HG03565 (cell line): ENCODE data around the gene TMEM79.

Experiments used
- ATAC-seq: cut with Tn5 transposase; IDR thresholded peaks from one replicate; pipeline ENCODE4 v1.9.1; 2021; ENCODE audit warnings: mild to moderate bottlenecking, moderate library complexity; ENCODE audit not compliant: unreplicated experiment

TMEM79 gene

DNA sequence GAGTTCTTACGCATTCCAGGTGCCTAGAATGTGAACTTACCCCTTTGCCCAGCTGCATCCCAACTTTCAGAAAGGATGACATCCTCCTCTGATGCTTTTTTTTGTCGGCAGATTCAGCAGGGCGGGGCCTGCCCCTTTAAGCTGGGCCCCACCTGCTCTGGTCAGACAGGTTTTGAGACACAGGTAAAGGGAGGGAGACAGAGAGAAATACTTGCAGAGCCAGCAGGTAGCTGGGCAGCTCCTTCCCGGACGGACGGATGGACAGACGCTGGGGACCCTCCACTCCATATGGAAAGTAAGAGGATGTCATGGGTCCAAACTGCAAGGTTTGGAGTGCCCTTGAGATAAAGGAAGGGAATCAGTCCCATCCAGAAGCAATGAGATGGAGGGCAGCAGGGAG is at the start of gene TMEM79:
Gene TMEM79, plus strand, starts transcription at position 214 of the 400 bp plus-strand sequence. CDS start 902 bp downstream, outside the sequence.
- no peak for ATAC-seq

DNA sequence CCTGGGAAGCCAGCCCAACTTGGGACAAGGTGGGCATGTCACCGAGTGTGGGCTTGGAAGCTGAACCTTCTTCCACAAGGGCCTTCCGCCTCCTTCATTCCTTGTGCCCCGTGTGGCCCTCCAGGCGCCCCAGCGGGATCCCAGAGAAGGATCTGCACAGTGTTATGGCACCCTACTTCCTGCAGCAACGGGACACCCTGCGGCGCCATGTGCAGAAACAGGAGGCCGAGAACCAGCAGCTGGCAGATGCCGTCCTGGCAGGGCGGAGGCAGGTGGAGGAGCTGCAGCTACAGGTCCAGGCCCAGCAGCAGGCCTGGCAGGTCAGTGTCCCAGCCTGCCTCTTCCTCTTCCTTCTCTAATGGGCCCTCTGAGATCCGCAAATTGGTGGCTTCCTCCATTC is 48.0 kb upstream of the TMEM79 start:
- no peak for ATAC-seq

- ATAC-seq, result no peak
Observed at GRCh38 chr1:156238248-156238647, 45.9 kb upstream of the TMEM79 start.

GRCh38 chr1:156241311-156241811 is 42.8 kb upstream of the TMEM79 start:
- no peak for ATAC-seq

DNA sequence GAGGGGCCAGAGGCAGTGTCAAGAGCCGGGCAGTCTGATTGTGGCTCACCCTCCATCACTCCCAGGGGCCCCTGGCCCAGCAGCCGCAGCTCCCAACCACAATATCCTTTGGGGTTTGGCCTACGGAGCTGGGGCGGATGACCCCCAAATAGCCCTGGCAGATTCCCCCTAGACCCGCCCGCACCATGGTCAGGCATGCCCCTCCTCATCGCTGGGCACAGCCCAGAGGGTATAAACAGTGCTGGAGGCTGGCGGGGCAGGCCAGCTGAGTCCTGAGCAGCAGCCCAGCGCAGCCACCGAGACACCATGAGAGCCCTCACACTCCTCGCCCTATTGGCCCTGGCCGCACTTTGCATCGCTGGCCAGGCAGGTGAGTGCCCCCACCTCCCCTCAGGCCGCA is 42.2 kb upstream of the TMEM79 start, which contains the start of gene BGLAP:
Gene BGLAP, plus strand, starts transcription at position 259 of the 400 bp plus-strand sequence. Its CDS starts 48 bp downstream, at position 307.
- ATAC-seq, result no peak

- no peak for ATAC-seq
Observed at GRCh38 chr1:156242738-156243137, 41.4 kb upstream of the TMEM79 start.

- no peak for ATAC-seq
Observed at GRCh38 chr1:156244126-156244525, 40.0 kb upstream of the TMEM79 start.

- ATAC-seq, result no peak
Observed at GRCh38 chr1:156244712-156245111, 39.4 kb upstream of the TMEM79 start.

- ATAC-seq, result no peak
Observed at GRCh38 chr1:156245451-156246232, 38.5 kb upstream of the TMEM79 start.

DNA sequence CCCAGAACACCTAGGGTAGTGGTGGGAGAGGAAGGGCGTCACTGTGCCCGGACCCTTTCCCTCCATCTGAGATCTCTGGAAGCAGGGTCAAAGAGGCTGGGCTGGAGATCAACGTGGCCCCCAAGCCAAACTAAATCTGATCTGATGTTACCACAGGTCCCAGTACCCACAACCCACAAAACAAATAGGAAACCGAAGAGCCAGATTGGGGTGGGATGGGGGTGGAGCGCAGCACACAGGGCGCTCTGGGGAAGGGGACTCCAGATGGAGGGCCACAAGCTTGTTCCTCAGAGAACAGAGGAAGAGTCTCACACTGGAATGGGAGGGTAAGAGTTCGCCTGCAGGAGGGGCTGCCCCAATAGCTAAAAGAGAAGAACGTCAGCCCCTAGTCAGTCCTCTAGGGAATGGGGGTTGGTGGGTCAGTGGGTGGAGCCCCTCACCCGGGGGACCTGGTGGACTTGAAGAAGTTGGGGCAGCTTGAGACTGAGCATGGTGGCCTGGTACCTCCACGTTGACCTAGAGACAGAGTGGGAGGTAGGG is 37.8 kb upstream of the TMEM79 start:
- ATAC-seq, result no peak

DNA sequence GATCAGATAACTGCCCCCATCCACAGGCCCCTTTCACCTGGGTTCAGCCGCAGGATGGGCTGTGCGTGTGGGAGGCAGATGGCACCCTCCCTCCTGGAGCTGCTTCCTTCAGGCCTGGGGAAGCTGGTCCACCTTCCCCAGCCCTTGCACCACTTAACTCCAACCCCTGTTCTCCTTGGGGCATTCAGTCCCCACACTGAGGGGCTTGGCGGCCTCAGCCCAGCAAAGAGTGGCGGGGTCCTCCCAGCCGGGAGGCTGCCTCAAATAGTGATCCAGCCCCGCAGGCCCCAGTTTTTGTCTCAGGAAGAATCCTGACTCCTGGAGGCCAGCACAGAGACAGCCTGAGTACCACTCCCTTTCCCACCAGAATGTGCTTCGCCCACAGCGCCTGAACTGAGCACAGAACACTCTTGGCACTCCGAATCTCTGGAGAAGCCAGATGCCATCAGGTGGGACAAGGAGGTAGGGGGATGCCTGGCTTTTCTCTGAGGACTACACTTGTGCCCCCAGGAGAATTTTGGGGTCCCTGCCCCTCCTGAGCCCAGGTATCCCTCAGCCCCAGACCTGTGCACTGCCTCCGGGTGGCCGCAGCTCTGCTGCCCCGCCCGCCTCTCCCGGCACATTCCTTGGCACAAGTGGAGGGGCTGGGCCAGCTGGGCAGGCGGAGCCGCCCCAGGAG is 37.2 kb upstream of the TMEM79 start:
- ATAC-seq, result no peak

- ATAC-seq, result no peak
Observed at GRCh38 chr1:156247460-156248322, 36.4 kb upstream of the TMEM79 start, which contains the start of gene PAQR6. Gene PAQR6 (minus strand): TSS chr1:156248056. CDS start chr1:156246731, 1,325 bp downstream.

GRCh38 chr1:156248323-156248683 is 35.8 kb upstream of the TMEM79 start:
- ATAC-seq, result no peak

DNA sequence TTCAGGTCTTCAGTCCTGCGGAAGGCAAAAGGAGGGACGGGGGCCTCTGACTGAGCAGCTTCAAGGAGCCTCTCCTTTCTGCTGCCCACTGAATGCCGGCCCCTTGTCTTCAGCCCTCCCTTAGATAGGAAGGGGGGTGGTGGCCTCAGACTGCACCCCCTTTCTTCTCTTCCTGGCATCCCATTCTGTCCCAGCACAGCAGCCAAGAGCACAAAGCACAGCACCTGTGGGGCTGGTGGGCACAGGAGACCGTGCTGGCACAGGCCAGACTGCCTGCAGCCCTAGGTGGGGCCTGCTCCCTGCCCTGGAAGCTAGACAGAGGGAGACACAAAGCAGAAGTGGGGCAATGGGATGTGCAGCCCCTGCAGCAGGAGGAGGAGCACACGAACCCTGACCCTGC is 34.5 kb upstream of the TMEM79 start:
- ATAC-seq, result no peak

GRCh38 chr1:156251527-156251926 is 32.6 kb upstream of the TMEM79 start:
- no peak for ATAC-seq

DNA sequence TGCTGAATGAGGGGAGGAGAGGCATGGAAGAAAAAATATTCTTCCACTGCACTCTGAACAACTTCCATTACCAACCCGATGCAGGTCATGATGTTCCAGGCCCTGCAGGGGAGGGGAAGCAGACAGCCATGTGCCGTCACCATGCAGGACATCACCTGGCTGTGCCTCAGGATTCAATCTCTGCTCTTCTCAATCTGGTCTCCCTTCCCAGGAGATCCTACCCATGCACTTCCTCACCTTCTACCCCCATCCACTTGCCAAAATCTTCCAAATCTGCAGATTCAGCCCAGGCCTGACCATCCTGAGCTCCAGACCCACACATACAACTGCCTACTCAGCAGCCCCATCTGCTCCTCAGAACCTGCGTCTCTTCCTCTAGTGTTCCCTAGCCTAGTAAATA is 30.5 kb upstream of the TMEM79 start:
- no peak for ATAC-seq

DNA sequence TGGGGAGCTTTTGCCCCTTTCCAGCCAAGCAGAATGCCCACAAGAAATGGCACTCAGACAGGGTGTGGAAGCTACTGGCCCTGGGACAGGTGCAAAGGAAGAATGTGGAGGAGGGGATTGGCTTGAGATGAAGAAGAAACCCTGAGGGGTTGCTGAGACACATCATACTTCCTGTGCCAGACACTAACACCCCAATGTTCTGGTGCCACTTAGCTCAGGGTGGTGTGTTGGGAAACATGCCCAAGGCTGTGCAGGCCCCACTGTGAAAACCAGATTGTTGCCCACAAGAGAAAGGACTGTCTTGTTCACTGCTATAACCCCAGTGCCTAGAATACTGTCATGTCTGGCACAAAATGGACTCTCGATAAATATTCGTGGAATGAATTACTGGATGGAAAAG is 26.4 kb upstream of the TMEM79 start:
- no peak for ATAC-seq

GRCh38 chr1:156258859-156259258 is 25.3 kb upstream of the TMEM79 start:
- ATAC-seq, result no peak

DNA sequence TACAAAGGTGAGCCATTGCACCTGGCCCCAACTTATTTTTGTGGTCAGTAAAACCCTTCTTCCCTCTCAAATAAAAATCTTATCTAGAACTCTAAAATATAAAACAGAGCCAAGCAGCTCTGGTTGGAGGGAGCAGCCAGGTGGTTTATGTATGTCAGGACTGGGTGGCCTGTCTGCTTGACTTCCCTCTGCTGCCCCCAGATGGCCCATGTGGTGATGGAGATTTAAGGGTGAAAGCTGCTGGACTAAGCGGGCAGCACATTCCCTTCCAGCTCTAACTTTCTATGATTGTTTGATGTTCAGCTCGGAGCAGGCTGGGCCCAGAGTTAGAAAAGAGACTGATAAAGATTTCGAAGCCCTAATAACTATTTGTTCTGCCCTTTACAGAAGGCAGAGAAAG is 24.3 kb upstream of the TMEM79 start:
- no peak for ATAC-seq

DNA sequence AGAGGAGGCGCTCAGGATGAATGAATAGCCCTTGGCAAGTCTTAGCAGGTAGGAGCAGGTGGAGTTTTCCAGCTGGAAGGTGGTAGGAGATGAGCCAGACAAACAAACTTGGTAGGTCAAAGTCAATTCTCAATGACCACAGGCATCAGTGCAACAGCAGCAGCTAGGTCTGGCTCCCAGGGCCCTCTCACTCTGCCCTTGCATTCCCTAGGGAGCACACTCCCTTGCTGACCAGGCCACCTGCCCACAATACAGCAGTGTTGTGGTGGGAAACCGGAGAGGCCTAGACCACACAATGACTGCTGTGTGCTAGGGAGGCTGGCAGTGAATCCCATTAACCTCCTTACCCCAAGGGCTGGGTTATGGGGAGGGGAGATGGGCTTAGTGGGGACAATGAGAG is 23.2 kb upstream of the TMEM79 start:
- ATAC-seq, result no peak
